ENCODE results near the gene JPT2.

JPT2 gene

GRCh38 chr16:1653023-1653422 is 25.1 kb upstream of the JPT2 start:
- FAIRE-seq = no peak

- FAIRE-seq = no peak
Observed at GRCh38 chr16:1654505-1655268, 23.4 kb upstream of the JPT2 start.

DNA sequence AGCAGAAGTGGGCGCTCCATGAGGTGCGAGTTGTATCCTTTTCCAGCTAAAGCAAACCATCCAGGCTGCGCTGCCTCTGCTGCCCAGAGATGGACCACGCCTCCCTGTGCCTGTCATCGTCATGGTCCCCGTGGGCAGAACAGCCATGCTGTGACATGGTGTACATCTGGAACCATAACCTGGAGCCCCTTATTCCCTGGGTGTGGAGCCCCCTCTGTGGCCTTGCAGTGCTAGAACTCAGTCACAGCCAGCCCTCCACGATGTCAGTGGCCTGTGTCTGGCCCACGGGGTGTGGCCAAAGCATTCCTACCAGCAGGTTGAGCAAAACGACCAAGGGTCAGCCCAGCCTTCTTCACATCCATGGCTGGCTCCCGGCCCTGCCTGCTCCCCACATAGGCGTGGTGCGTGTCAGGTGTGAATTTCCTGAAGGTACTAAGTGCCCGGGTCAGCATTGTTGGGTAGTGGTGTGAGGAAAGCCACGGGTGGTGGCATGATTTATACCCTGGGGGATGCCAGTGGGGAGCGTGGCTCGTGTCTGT is 22.7 kb upstream of the JPT2 start:
- no peak for FAIRE-seq

GRCh38 chr16:1655909-1656807 is 21.9 kb upstream of the JPT2 start:
- no peak for FAIRE-seq

- FAIRE-seq = no peak
Observed at GRCh38 chr16:1656808-1657617, 21.1 kb upstream of the JPT2 start.

GRCh38 chr16:1657841-1658240 is 20.2 kb upstream of the JPT2 start:
- no peak for FAIRE-seq

- FAIRE-seq = no peak
Observed at GRCh38 chr16:1659031-1659430, 19.0 kb upstream of the JPT2 start.

GRCh38 chr16:1661826-1662225 is 16.3 kb upstream of the JPT2 start:
- FAIRE-seq = no peak

GRCh38 chr16:1662543-1662942 is 15.5 kb upstream of the JPT2 start:
- FAIRE-seq = no peak

DNA sequence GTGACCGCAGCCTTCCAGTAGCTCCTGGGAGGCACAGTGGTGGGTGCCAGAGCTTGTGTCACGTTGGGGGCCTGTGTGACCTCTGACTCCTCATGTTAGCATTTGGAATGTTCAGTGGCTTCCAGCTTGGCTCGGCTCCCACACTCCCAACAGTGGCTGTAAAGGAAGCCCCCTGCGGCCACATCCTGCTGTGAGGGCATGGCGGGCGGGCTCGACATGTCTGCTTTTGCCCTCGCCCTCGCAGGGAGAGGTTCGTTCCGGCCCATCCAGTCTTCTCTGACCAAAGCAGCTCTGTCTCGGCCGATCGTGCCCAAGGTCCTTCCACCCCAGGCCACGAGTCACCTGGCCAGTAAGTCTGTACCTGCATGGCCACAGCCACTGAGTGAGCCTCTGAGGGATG is 12.2 kb upstream of the JPT2 start:
- no peak for FAIRE-seq

DNA sequence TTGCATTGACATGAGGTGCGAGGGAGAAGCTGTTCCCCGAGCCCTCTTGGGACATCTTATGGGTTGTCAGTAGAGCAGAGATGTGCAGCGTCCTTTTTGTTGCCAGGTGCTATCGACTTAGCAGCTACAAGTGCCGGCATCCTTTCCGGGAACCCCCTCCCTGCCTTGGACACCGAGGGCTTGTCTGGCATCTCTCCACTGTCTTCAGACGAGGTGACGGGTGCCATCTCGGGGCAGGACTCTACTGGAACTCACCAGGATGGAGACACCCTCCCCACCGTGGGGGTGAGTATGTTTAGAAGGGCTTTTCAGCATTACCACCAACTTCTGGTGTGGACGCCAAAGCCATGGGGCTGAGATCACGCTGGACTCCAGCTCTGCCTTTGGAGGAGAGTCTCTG is 11.8 kb upstream of the JPT2 start:
- FAIRE-seq = no peak

- FAIRE-seq = no peak
Observed at GRCh38 chr16:1667271-1667670, 10.8 kb upstream of the JPT2 start.

DNA sequence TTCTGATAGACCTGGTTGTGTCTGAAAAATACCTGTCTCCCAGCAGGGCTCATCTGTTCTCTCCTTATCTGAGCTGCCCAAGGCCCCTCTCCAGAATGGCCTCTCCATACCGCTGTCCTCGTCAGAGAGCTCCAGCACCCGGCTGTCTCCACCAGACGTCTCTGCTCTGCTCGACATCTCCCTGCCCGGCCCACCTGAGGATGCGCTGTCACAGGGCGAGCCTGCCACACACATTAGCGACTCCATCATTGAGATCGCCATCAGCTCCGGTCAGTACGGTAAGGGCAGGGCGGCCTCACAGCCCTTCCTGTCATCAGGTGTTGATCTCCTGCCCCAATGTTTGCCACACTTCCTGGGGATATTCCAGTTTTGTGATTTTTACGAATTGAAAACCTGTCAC is 10.2 kb upstream of the JPT2 start:
- FAIRE-seq = no peak

- FAIRE-seq = no peak
Observed at GRCh38 chr16:1668612-1669319, 9.3 kb upstream of the JPT2 start.

GRCh38 chr16:1669698-1670097 is 8.4 kb upstream of the JPT2 start:
- no peak for FAIRE-seq

GRCh38 chr16:1670371-1670770 is 7.7 kb upstream of the JPT2 start:
- FAIRE-seq = no peak

- no peak for FAIRE-seq
Observed at GRCh38 chr16:1670866-1671265, 7.2 kb upstream of the JPT2 start.

DNA sequence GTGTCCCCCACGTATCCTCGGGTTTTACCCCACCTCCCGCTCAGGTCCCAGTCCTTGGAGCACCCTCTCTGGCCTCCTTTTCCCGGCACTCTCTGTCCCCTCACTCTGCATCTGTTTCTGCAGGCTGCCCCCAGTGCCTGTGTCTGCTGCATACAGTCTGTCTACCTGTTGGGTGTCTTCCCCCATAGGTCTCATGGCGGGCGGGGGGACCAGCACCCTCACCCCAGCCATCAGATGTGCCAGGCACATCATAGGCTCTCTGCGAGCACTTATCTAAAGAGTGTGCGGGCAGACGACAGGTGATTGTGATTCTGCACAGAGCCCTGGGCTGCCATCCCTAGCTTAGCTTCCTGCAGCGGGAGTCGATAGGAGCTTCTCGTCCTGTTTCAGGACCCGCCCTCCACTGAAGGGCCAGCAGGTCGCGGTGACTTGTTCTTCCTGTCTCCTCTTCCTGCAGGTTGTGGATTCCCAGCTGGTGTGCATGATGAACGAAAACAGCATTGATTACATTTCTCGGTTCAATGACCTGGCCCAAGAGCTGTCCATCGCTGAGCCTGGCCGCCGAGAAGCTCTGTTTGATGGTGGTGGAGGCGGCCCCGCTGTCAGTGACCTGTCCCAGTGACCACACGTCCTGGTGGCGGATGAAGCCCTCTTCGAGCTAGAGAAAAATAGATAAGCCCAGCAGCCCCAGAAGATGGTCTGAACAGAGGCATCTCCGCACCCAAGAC is 4.5 kb upstream of the JPT2 start:
- FAIRE-seq = no peak

DNA sequence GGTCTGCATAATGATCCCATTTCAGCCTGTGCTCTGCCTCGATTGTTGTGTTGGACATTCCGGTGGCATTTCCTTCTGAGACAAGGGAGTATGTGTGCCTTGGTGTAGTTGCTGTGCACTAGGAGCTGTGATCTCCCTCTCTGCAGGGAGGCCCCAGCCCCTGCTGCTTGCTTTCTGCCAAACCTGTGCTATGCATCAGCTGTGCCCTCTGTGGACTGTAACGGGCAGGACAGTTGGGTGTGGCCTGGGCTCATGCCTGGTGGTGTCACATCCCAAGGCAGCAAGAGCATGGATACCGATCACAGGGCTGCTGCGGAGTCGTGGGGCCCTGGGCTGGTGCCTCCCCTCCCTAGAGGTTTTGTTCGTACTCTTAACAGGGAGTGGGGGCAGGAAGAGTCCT is 3.8 kb upstream of the JPT2 start:
- FAIRE-seq = no peak

- FAIRE-seq = no peak
Observed at GRCh38 chr16:1674751-1675664, 3.1 kb upstream of the JPT2 start.

Data from colon (tissue), 2 donors.